Hepatocyte (in vitro differentiated cells): ENCODE data around the gene CXCL14. TPM values are rescaled to one million over a fixed set of nuclear protein-coding genes. Genes with fewer than 3 reads are reported as not detected.

Experiments
- DNase-seq: peaks from one replicate; pipeline ENCODE4 v3.0.0-alpha.2; 2016; ENCODE audit warnings: low spot score
- H2AFZ ChIP-seq: fragments of 200-600 bp; sonication (generic); 2 replicates; pipeline ENCODE4 v1.6.0; 2016; ENCODE audit warnings: antibody characterized with exemption, mild to moderate bottlenecking
- H3K27ac ChIP-seq: fragments of 200-600 bp; sonication (generic); 2 replicates; pipeline ENCODE4 v1.5.1; 2016; ENCODE audit warnings: mild to moderate bottlenecking
- H3K27me3 ChIP-seq: fragments of 200-600 bp; sonication (generic); 2 replicates; pipeline ENCODE4 v1.6.1; 2016
- H3K36me3 ChIP-seq: fragments of 200-600 bp; sonication (generic); replicated peaks from 2 replicates; pipeline ENCODE4 v1.5.1; 2016; ENCODE audit warnings: low read depth; ENCODE audit not compliant: insufficient read depth
- H3K4me1 ChIP-seq: fragments of 200-600 bp; sonication (generic); 2 replicates; pipeline ENCODE4 v1.5.1; 2016; ENCODE audit warnings: mild to moderate bottlenecking, moderate library complexity; ENCODE audit not compliant: insufficient read depth
- H3K4me2 ChIP-seq: fragments of 200-600 bp; sonication (generic); 2 replicates; pipeline ENCODE4 v1.6.0; 2016
- H3K4me3 ChIP-seq: fragments of 200-600 bp; sonication (generic); 2 replicates; pipeline ENCODE4 v1.5.1; 2016; ENCODE audit warnings: mild to moderate bottlenecking
- H3K79me2 ChIP-seq: fragments of 200-600 bp; sonication (generic); 2 replicates; pipeline ENCODE4 v1.6.0; 2017; ENCODE audit warnings: mild to moderate bottlenecking
- H3K9me2 ChIP-seq: fragments of 200-600 bp; sonication (generic); replicated peaks from 2 replicates; pipeline ENCODE4 v1.6.0; 2017; ENCODE audit warnings: mild to moderate bottlenecking; ENCODE audit not compliant: insufficient read depth
- H3K9me3 ChIP-seq: fragments of 200-600 bp; sonication (generic); 2 replicates; pipeline ENCODE4 v1.5.1; 2016; ENCODE audit warnings: low read depth, mild to moderate bottlenecking
- H4K20me1 ChIP-seq: fragments of 200-600 bp; sonication (generic); 2 replicates; pipeline ENCODE4 v1.6.0; 2016; ENCODE audit warnings: mild to moderate bottlenecking; ENCODE audit not compliant: insufficient read depth, poor library complexity, severe bottlenecking
- CTCF ChIP-seq: fragments of 200-600 bp; sonication (generic); IDR thresholded peaks from 2 replicates; pipeline ENCODE4 v1.5.1; 2016; ENCODE audit warnings: antibody characterized with exemption, mild to moderate bottlenecking; ENCODE audit not compliant: poor library complexity
- EZH2 ChIP-seq: fragments of 200-600 bp; sonication (generic); IDR thresholded peaks from 2 replicates; pipeline ENCODE4 v1.6.1; 2016; ENCODE audit warnings: antibody characterized with exemption, mild to moderate bottlenecking, borderline replicate concordance
- EZH2phosphoT487 ChIP-seq: fragments of 200-600 bp; sonication (generic); IDR thresholded peaks from one replicate; pipeline ENCODE4 v1.6.1; 2018; ENCODE audit warnings: antibody characterized with exemption, mild to moderate bottlenecking, low read depth, moderate library complexity; ENCODE audit not compliant: unreplicated experiment, severe bottlenecking
- WGBS: methylation state at CpG from one replicate; pipeline ENCODE4 v1.1.6; 2016; ENCODE audit warnings: low lambda C conversion rate; ENCODE audit errors: missing lambda C conversion rate; 5-methylcytosine and 5-hydroxymethylcytosine counted together
- polyA plus RNA-seq: library from polyadenylated mRNA; unstranded; fragments of >200 nt; fragmentation: Nextera tagmentation; extraction: Ambion mirVana; gene quantifications from 2 replicates; pipeline ENCODE4 v1.2.1, GENCODE V29; 2016
- total RNA-seq: library from RNA; depleted of rRNA; stranded (reverse); fragments of >200 nt; gene quantifications from 2 replicates; pipeline ENCODE4 v1.2.3, GENCODE V29; 2014

CXCL14 gene
- total and polyA plus RNA-seq, 2 experiments from 2014 or later, result 52.5 to 88.8 TPM

- no peak overlapping the region for H3K4me3 ChIP-seq
- 78% methylated on average over 2 of the region's 2 CpGs for WGBS
Measured at GRCh38 chr5:135593886-135594285, 15.1 kb upstream of the CXCL14 start.

GRCh38 chr5:135593141-135593540 lies 14.3 kb upstream of the CXCL14 start:
- Histone ChIP-seq H3K4me2 (no peak overlapping the region), H3K4me3 (no peak overlapping the region), H2AFZ (no peak overlapping the region), H3K79me2 (no peaks in the 10 kb centered on the region), H4K20me1 (no peaks in the 10 kb centered on the region), H3K27ac (no peak overlapping the region), H3K27me3 (peaks cover 11% of the 10 kb centered on the region), H3K9me3 (no peaks in the 10 kb centered on the region), H3K4me1 (no peaks in the 10 kb centered on the region), H3K9me2 (no peaks in the 10 kb centered on the region), H3K36me3 (no peaks in the 10 kb centered on the region)
- 83% methylated on average over 3 of the region's 3 CpGs for WGBS
- no peak for DNase-seq
- TF ChIP-seq CTCF (no peak), EZH2 (no peak)

More at GRCh38 chr5:135593886-135594285, 15.1 kb upstream of the CXCL14 start:
- no peak overlapping the region for H3K27ac ChIP-seq
- H3K79me2 ChIP-seq, result no peaks in the 10 kb centered on the region
- no peaks in the 10 kb centered on the region for H3K4me1 ChIP-seq
- H3K36me3 ChIP-seq, result no peaks in the 10 kb centered on the region
- H3K27me3 ChIP-seq, result peaks cover 11% of the 10 kb centered on the region
- H2AFZ ChIP-seq, result no peak overlapping the region
- TF ChIP-seq CTCF, result no peak
- TF ChIP-seq EZH2, result no peak
- no peak for TF ChIP-seq EZH2phosphoT487
- H3K4me2 ChIP-seq, result no peak overlapping the region
- H4K20me1 ChIP-seq, result no peaks in the 10 kb centered on the region
- no peak for DNase-seq
- H3K9me3 ChIP-seq, result no peaks in the 10 kb centered on the region
- no peaks in the 10 kb centered on the region for H3K9me2 ChIP-seq

GRCh38 chr5:135592312-135593045 lies 13.7 kb upstream of the CXCL14 start:
- Histone ChIP-seq H4K20me1 (no peaks in the 10 kb centered on the region), H3K9me3 (no peaks in the 10 kb centered on the region), H3K36me3 (no peaks in the 10 kb centered on the region), H3K9me2 (no peaks in the 10 kb centered on the region), H3K79me2 (no peaks in the 10 kb centered on the region), H3K4me1 (no peaks in the 10 kb centered on the region), H3K27me3 (peaks cover 11% of the 10 kb centered on the region), H3K27ac (no peak overlapping the region), H2AFZ (no peak overlapping the region), H3K4me3 (no peak overlapping the region), H3K4me2 (no peak overlapping the region)
- no peak for DNase-seq
- 89% methylated on average over 6 of the region's 6 CpGs for WGBS
- TF ChIP-seq EZH2, result no peak
- no peak for TF ChIP-seq CTCF
- TF ChIP-seq EZH2phosphoT487, result no peak
